Memory B cell (primary cell): ENCODE measurements around the gene RANGAP1.

Experiments used
- ATAC-seq: fragments of 150-1000 bp; cut with Tn5 transposase; 2 replicates; pipeline ENCODE4 v1.10.0; 2021; ENCODE audit warnings: low read depth, mild to moderate bottlenecking, moderate library complexity
- DNase-seq, 2 donors: peaks; one replicate each; pipeline ENCODE4 v3.0.0; 2022; ENCODE audit warnings: low spot score in 2 of 2
- H3K27ac Mint-ChIP-seq: one replicate; pipeline ENCODE4 v1.8.0; 2022; ENCODE audit warnings: mild to moderate bottlenecking, moderate library complexity, mixed read lengths
- H3K27me3 Mint-ChIP-seq: one replicate; pipeline ENCODE4 v1.8.0; 2022; ENCODE audit warnings: mixed read lengths
- H3K36me3 Mint-ChIP-seq: one replicate; pipeline ENCODE4 v1.8.0; 2022; ENCODE audit warnings: mild to moderate bottlenecking, mixed read lengths
- H3K4me1 Mint-ChIP-seq: one replicate; pipeline ENCODE4 v1.8.0; 2022; ENCODE audit warnings: mixed read lengths
- H3K4me3 Mint-ChIP-seq: one replicate; pipeline ENCODE4 v1.8.0; 2022; ENCODE audit warnings: mild to moderate bottlenecking, moderate library complexity, mixed read lengths
- H3K9me3 Mint-ChIP-seq: one replicate; pipeline ENCODE4 v1.8.0; 2022; ENCODE audit warnings: mixed read lengths

RANGAP1 gene

DNA sequence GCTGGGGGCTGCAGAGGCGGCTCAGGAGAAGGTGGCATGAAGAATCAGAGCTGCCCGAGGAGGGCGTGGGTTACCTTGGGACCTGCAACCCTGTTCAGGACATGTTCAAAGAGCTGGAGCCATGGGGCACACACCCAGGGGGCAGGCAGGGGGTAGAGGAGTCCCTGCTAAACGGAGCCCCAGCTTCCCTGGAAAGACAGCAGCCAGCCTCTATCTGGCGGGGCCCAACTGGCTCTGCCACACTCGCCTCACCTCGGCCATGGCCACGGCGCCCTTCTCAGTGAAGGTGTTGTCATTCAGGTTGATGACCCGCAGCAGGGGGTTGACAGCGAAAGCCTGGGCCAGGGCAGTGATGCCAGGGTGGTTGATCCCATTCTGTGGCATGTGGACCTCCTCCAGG lies 28.3 kb downstream of the RANGAP1 start:
- Mint-ChIP-seq H3K27me3 (no peaks in the 10 kb centered on the region), H3K9me3 (no peaks in the 10 kb centered on the region), H3K4me1 (peaks cover 2% of the 10 kb centered on the region), H3K4me3 (no peak overlapping the region), H3K36me3 (peaks cover 31% of the 10 kb centered on the region), H3K27ac (no peak overlapping the region)
- ATAC-seq: no peak
- DNase-seq: no peak

GRCh38 chr22:41256254-41257253 lies 29.4 kb downstream of the RANGAP1 start:
- H3K36me3 Mint-ChIP-seq: peaks cover 28% of the 10 kb centered on the region

DNA sequence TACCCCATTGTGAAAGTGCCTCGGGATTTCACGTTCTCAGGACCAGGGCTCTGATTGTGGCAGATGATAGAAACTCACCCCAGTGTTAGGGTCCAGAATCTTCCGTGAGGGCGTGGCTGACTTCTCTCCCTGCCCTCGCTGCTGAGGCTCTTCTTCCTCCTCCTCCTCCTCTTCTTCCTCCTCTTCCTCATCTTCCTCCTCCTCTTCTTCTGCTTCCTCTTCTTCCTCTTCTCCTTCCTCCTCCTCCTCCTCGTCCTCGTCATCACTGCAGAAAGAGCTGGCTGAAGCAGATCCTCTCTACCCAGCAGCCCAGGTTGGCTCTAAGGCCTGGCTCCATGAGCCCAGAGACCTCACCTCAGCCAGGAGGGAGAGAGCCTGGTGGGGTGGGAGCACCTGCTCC lies 31.8 kb downstream of the RANGAP1 start:
- no peaks in the 10 kb centered on the region for H3K27me3 Mint-ChIP-seq
- DNase-seq: no peak
- peak overlapping the region; percentile 68 for H3K27ac Mint-ChIP-seq
- no peak overlapping the region for H3K4me3 Mint-ChIP-seq
- peaks cover 2% of the 10 kb centered on the region for H3K4me1 Mint-ChIP-seq
- peaks cover 39% of the 10 kb centered on the region for H3K36me3 Mint-ChIP-seq
- no peak for ATAC-seq
- H3K9me3 Mint-ChIP-seq: no peaks in the 10 kb centered on the region

More at GRCh38 chr22:41256254-41257253, 29.4 kb downstream of the RANGAP1 start:
- Mint-ChIP-seq H3K9me3 (no peaks in the 10 kb centered on the region), H3K27me3 (no peaks in the 10 kb centered on the region), H3K27ac (no peak overlapping the region), H3K4me3 (no peak overlapping the region), H3K4me1 (peaks cover 2% of the 10 kb centered on the region)
- ATAC-seq: no peak
- no peak for DNase-seq

- ATAC-seq (no peak), DNase-seq (no peak)
- H3K36me3 Mint-ChIP-seq: peaks cover 35% of the 10 kb centered on the region
- no peak overlapping the region for H3K27ac Mint-ChIP-seq
- peaks cover 2% of the 10 kb centered on the region for H3K4me1 Mint-ChIP-seq
- H3K4me3 Mint-ChIP-seq: no peak overlapping the region
- H3K27me3 Mint-ChIP-seq: no peaks in the 10 kb centered on the region
- no peaks in the 10 kb centered on the region for H3K9me3 Mint-ChIP-seq
These were observed 33.6 kb downstream of the RANGAP1 start for GRCh38 chr22:41252365-41252764.

GRCh38 chr22:41250127-41250526 lies 35.9 kb downstream of the RANGAP1 start:
- no peaks in the 10 kb centered on the region for H3K9me3 Mint-ChIP-seq
- ATAC-seq: no peak
- DNase-seq: no peak
- H3K4me3 Mint-ChIP-seq: no peak overlapping the region
- no peak overlapping the region for H3K27ac Mint-ChIP-seq
- H3K27me3 Mint-ChIP-seq: no peaks in the 10 kb centered on the region
- H3K4me1 Mint-ChIP-seq: peaks cover 2% of the 10 kb centered on the region
- peaks cover 28% of the 10 kb centered on the region for H3K36me3 Mint-ChIP-seq

DNA sequence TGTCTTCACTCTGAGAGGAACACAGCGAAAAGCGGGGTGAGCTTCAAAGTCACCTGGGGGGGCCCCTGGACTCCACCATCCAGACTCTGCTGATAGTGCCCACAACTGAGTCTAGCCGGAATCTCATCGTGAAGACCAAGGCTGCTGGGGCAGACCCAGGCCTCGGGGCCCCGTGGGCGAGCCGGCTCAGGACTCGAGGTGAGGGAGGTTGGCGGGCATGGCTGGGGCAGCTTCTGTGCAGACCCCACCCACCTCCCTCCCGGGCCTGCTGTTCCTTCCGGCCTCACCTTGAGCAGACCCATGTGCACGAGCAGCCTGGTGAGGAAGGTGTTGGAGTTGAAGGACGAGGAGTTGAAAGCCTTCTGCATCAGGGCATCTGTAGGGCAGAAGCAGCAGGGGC lies 36.5 kb downstream of the RANGAP1 start:
- ATAC-seq (no peak), DNase-seq (no peak)
- H3K4me3 Mint-ChIP-seq: no peak overlapping the region
- H3K9me3 Mint-ChIP-seq: no peaks in the 10 kb centered on the region
- peaks cover 24% of the 10 kb centered on the region for H3K36me3 Mint-ChIP-seq
- peaks cover 2% of the 10 kb centered on the region for H3K4me1 Mint-ChIP-seq
- H3K27me3 Mint-ChIP-seq: no peaks in the 10 kb centered on the region
- no peak overlapping the region for H3K27ac Mint-ChIP-seq

DNA sequence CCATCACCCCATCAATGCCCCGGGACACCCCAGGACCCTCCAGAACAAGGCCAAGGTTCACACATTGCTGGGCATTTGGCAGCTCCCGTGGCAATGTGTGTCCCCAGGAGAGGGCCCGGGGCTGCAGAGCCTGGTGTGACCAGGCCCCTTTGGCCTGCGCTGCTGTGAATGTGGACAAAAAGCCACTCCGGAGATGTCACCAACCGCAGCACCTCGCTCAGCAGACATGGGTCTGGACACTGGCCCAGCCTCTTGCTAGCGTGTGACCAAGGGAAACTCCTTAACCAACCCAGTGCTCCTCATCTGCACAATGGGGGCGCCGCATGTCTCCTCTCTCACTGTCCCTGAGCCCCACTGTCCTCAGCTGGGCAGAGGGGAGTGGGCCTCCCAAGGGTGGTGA lies 37.2 kb downstream of the RANGAP1 start:
- Mint-ChIP-seq H3K36me3 (peaks cover 20% of the 10 kb centered on the region), H3K4me1 (no peaks in the 10 kb centered on the region), H3K9me3 (no peaks in the 10 kb centered on the region), H3K4me3 (no peak overlapping the region), H3K27ac (no peak overlapping the region), H3K27me3 (no peaks in the 10 kb centered on the region)
- no peak for DNase-seq
- ATAC-seq: no peak

- no peak overlapping the region for H3K4me3 Mint-ChIP-seq
- H3K36me3 Mint-ChIP-seq: peaks cover 20% of the 10 kb centered on the region
- H3K27ac Mint-ChIP-seq: no peak overlapping the region
- ATAC-seq (no peak), DNase-seq (no peak)
- H3K4me1 Mint-ChIP-seq: no peaks in the 10 kb centered on the region
- H3K27me3 Mint-ChIP-seq: no peaks in the 10 kb centered on the region
- no peaks in the 10 kb centered on the region for H3K9me3 Mint-ChIP-seq
These were observed 37.7 kb downstream of the RANGAP1 start for GRCh38 chr22:41248314-41248713.

DNA sequence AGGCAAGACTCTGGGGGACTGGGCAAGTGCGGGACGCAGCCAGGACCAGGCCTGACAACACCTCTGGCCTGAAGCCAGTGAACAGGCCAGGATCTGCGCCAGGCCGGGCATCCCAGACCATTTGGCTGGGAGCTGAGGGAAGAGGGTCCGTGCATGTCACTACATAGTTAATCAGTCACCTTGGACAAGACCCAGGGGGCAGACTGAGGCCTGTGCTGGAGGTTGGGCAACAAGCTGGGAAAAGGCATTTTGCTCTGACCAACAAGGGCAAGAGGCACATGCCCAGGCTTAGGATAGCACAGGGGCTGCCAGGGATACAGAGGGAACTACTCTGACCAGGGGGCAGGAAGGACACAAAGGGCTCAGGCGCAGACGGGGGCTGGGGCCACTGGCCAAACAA lies 38.3 kb downstream of the RANGAP1 start:
- DNase-seq (no peak), ATAC-seq (no peak)
- H3K4me1 Mint-ChIP-seq: no peaks in the 10 kb centered on the region
- peaks cover 20% of the 10 kb centered on the region for H3K36me3 Mint-ChIP-seq
- no peaks in the 10 kb centered on the region for H3K9me3 Mint-ChIP-seq
- no peak overlapping the region for H3K4me3 Mint-ChIP-seq
- no peaks in the 10 kb centered on the region for H3K27me3 Mint-ChIP-seq
- no peak overlapping the region for H3K27ac Mint-ChIP-seq

GRCh38 chr22:41245917-41246499 lies 40.0 kb downstream of the RANGAP1 start:
- no peak for ATAC-seq
- H3K36me3 Mint-ChIP-seq: peaks cover 16% of the 10 kb centered on the region
- H3K9me3 Mint-ChIP-seq: no peaks in the 10 kb centered on the region
- H3K4me1 Mint-ChIP-seq: no peaks in the 10 kb centered on the region
- H3K27me3 Mint-ChIP-seq: no peaks in the 10 kb centered on the region
- no peak overlapping the region for H3K27ac Mint-ChIP-seq
- DNase-seq: no peak
- no peak overlapping the region for H3K4me3 Mint-ChIP-seq

GRCh38 chr22:41243361-41243760 lies 42.6 kb downstream of the RANGAP1 start:
- H3K9me3 Mint-ChIP-seq: no peaks in the 10 kb centered on the region
- H3K27ac Mint-ChIP-seq: no peak overlapping the region
- no peak for DNase-seq
- peaks cover 6% of the 10 kb centered on the region for H3K36me3 Mint-ChIP-seq
- no peak for ATAC-seq
- no peak overlapping the region for H3K4me3 Mint-ChIP-seq
- H3K27me3 Mint-ChIP-seq: no peaks in the 10 kb centered on the region
- peaks cover 3% of the 10 kb centered on the region for H3K4me1 Mint-ChIP-seq

DNA sequence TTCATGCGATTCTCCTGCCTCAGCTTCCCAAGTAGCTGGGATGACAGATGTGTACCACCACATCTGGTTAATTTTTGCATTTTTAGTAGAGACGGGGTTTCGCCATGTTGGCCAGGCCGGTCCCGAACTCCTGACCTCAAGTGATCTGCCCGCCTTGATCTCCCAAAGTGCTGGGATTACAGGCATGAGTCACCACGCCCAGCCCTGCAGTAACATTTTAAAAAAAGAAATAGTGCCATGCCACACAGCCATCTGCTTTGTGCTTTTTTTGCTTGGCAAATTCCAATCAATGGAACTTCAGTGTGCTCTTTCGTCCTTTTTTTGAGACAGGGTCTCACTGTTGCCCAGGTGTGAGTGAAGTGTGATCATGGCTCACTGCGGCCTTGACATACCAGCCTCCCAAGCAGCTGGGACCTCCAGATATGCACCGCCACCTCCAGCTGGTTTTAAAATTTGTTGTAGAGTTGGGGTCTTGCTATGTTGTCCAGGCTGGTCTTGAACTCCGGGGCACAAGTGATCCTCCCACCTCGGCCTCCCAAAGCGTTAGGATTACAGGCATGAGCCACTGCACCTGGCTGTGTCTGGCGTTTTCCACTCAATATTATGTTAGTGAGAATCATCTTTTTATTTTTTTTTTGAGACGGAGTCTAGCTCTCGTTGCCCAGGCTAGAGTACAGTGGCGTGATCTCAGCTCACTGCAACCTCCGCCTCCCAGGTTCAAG lies 43.4 kb downstream of the RANGAP1 start:
- DNase-seq: no peak
- ATAC-seq: no peak
- H3K9me3 Mint-ChIP-seq: no peaks in the 10 kb centered on the region
- H3K4me3 Mint-ChIP-seq: no peak overlapping the region
- H3K36me3 Mint-ChIP-seq: peaks cover 3% of the 10 kb centered on the region
- peaks cover 3% of the 10 kb centered on the region for H3K4me1 Mint-ChIP-seq
- no peaks in the 10 kb centered on the region for H3K27me3 Mint-ChIP-seq
- no peak overlapping the region for H3K27ac Mint-ChIP-seq

- no peaks in the 10 kb centered on the region for H3K36me3 Mint-ChIP-seq
These were observed 44.8 kb downstream of the RANGAP1 start for GRCh38 chr22:41241133-41241676.

More at GRCh38 chr22:41241133-41241676, 44.8 kb downstream of the RANGAP1 start:
- Mint-ChIP-seq H3K4me3 (no peak overlapping the region), H3K27me3 (no peaks in the 10 kb centered on the region), H3K27ac (no peak overlapping the region), H3K4me1 (peaks cover 9% of the 10 kb centered on the region), H3K9me3 (no peaks in the 10 kb centered on the region)
- no peak for ATAC-seq
- DNase-seq: no peak
